GM18951 (cell line): ENCODE measurements around the gene ADAM12.

Source experiments
- POLR2A ChIP-seq: IDR thresholded peaks from 4 replicates; pipeline ENCODE4 v1.6.1; 2011; ENCODE audit warnings: mild to moderate bottlenecking; ENCODE audit not compliant: insufficient read length, insufficient read depth; ENCODE audit errors: extremely low read depth
- in situ Hi-C: fragments of 300-500 bp; cut with MboI; formaldehyde crosslinking; loops from one replicate; pipeline ENCODE4 v1.12.0; 2022; ENCODE audit warnings: low sequenced_read_pairs, mixed read lengths, inconsistent platforms; ENCODE audit not compliant: unreplicated experiment

The ADAM12 gene, protein sequence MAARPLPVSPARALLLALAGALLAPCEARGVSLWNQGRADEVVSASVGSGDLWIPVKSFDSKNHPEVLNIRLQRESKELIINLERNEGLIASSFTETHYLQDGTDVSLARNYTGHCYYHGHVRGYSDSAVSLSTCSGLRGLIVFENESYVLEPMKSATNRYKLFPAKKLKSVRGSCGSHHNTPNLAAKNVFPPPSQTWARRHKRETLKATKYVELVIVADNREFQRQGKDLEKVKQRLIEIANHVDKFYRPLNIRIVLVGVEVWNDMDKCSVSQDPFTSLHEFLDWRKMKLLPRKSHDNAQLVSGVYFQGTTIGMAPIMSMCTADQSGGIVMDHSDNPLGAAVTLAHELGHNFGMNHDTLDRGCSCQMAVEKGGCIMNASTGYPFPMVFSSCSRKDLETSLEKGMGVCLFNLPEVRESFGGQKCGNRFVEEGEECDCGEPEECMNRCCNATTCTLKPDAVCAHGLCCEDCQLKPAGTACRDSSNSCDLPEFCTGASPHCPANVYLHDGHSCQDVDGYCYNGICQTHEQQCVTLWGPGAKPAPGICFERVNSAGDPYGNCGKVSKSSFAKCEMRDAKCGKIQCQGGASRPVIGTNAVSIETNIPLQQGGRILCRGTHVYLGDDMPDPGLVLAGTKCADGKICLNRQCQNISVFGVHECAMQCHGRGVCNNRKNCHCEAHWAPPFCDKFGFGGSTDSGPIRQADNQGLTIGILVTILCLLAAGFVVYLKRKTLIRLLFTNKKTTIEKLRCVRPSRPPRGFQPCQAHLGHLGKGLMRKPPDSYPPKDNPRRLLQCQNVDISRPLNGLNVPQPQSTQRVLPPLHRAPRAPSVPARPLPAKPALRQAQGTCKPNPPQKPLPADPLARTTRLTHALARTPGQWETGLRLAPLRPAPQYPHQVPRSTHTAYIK

DNA sequence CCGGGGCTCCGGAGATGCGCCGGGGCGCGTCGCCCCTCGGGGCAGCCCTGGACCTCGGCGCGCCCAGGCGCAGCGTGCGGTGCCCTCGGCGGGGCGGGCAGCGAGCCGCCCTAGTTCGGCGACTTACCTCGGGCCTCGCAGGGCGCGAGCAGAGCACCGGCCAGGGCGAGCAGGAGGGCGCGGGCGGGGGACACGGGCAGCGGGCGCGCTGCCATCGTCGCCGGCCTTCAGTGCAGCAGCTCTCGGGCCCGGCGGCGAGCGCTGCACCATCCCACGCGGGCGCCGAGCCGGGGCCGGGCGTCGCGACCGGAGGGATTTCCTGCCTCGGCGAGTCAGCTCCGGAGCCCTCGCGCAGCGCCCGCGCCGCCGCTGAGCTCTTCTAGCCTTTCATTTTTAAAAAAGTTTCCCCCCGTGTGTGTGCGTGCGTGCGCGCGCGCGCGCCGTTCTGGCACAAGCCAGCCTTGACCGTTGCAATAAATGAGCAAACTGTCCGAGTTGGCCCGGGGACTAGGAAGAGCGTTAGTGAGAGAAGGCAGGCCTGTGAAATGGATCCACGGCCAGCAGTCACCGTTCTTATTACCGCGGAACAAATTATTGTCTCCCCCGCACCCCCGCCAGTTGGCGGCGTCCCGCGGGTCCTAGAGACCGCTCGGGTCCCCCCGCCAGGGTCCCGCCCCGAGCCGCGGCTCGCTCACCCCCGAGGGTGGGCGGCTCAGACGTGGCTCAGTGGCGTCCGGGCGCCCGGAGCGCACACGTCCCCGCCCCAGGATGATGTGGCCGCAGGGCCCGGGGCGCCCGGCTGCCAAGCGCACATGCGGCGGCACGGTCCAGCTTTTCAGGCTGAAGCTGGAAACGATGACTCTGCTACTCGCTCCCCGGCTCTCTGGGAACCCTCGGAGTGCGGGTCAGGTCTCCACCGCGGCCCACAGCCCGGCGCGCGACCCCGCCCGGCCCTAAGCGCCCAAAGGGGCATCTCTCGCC is at the start of gene ADAM12:
TSS of gene ADAM12 (minus strand) at position 547 of the 981 bp plus-strand sequence. CDS start at position 215, 332 bp downstream.
- in situ Hi-C loops, result no loop called here
- no peak for TF ChIP-seq POLR2A

- in situ Hi-C loops, result no loop called here
- TF ChIP-seq POLR2A, result no peak
Measured at GRCh38 chr10:126437635-126438406, 49.5 kb upstream of the ADAM12 start.

DNA sequence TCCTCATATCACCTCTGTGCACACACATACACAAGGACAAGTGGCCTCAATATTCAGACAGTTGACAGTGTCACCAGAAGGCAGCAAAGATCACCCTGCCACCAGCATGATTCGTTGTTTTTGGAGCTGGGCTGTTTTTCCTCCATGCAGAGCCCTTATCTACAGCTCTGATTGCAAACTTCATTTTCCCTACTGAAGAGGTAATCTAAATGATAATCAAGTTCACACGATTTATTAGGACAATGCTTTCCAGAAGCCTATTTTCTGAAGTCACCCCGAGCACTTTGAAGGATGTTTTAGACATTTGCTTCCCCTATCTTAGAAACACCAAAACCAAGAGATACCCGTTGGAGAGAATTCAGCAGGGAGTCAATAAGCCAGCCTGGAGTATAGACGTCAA is 46.0 kb upstream of the ADAM12 start:
- in situ Hi-C loops, result no loop called here
- no peak for TF ChIP-seq POLR2A

GRCh38 chr10:126433351-126433750 is 45.1 kb upstream of the ADAM12 start:
- no peak for TF ChIP-seq POLR2A
- in situ Hi-C loops, result no loop called here

- TF ChIP-seq POLR2A, result no peak
- in situ Hi-C loops, result no loop called here
Measured at GRCh38 chr10:126432507-126432906, 44.2 kb upstream of the ADAM12 start.

DNA sequence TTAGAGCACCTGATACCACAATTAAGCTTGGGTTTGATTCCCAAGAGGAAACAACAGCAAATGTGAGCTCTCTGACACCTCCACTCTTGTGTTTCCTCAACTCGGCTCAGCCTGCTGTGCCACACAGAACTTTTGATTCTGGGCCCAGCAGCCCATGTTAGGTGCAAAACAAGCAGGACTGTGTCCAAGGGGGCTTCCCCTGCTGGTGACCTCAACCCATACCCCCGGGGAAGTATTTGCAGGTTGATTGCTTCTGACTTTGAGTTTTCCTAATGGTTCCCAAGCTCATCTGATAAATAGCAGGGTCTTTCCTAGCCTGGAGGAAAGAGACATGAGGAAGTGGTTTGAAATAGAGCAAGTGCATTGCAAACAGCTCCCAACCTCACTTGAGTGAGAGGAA is 43.5 kb upstream of the ADAM12 start:
- in situ Hi-C loops, result no loop called here
- no peak for TF ChIP-seq POLR2A

DNA sequence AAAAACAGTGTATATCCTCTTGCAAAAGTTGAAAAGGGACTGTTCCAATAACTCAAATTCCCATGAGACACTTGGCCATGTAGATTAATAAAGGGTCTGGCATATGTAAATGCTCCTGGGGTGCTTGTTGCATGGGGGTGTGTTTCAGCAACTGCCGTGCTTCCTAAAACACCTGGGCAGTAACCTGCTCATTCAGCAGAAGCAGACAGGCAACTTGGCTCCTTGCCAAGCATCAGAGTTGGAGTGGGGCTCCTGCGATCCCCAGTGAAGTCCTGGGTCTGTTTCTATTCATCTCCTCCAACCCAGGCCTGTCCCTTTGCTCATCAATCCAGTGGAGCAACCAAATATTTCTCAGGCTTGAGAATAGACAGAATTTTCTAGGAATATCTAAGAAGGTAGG is 42.2 kb upstream of the ADAM12 start:
- TF ChIP-seq POLR2A, result no peak

DNA sequence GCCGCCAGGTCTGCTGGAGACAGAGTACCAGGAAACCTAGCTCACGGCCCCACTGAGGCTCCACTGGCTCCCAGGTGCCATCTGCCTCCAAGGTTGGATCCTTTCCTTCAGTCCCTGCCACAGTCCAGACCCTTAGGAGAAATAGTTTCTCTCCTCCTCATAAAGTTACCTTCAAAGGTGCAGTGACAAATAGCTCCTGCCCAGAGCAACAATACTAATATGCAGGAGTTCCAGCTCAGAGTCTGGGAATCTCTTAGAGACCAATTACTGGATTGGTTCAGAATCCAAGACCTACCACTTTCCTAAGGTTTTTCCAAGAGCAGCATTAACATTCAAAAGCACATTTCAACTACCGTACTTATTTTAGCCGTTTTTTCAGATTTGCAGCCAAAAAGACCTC is 41.0 kb upstream of the ADAM12 start:
- in situ Hi-C loops, result no loop called here
- TF ChIP-seq POLR2A, result no peak

More for the DNA sequence above, 42.2 kb upstream of the ADAM12 start:
- in situ Hi-C loops, result no loop called here

DNA sequence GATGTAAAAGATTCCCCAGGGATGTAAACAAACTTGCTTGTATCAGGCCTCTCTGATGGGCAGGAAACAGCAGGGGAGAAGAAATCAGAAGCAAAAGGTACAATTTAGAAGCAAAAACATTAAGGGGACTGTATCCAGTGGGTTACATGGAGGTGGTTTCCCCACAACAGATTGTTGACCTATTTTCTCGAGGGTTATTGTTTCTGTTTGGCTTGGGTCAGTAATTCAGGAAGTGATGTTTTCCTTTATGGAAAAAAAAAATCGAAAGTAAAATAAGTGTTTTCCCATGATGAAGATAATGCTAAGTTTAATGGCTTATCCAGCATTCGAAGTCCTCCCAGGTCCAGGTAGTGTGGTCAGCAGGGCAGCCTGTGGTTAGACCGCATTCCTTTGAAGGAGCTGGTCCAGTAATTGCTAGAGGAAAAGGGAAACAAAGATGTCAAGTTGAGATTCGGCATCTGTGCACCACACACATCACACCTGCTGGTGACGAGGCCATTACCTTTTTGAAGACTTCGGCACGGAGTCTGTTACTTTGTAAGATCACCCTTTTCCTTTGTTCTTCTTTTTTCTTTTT is 37.3 kb upstream of the ADAM12 start:
- in situ Hi-C loops, result no loop called here
- TF ChIP-seq POLR2A, result no peak

GRCh38 chr10:126425032-126425431 is 36.8 kb upstream of the ADAM12 start:
- TF ChIP-seq POLR2A, result no peak
- in situ Hi-C loops, result no loop called here

DNA sequence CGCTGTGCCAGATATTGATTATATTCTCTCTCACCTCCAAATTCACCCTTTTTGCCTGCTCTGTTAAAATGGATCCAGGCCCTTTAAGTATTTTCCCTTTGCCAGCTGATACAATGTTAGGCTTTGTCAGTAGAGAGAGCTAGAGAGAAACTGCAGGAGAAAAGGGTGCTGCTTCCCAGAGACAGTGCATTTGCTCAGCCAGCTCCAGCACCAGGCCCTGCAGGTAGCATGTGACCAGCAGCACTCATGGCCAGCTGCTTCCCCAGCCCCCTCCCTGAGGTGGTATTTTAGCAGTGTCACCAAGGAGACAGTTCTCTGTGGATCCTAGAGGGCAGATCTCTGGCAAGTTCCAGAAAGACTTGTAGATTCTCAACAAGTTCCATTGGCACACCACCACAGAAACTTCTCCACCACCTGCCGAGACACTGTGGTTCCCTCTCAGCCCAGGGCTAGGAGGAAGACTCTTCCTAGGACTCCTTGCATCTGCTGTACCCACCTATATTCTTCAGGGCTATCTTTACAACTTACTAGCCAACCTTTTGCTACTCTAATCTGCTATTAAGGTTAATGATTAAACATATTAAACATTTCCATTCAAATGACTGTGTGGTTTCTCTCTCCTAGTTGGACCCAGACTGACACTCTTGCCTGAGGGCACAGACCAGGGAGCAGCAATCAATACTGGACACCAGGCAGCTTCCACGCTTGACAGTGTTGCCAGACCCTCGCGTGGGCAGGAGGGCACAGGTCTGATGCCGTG is 35.6 kb upstream of the ADAM12 start:
- in situ Hi-C loops, result no loop called here
- TF ChIP-seq POLR2A, result no peak

DNA sequence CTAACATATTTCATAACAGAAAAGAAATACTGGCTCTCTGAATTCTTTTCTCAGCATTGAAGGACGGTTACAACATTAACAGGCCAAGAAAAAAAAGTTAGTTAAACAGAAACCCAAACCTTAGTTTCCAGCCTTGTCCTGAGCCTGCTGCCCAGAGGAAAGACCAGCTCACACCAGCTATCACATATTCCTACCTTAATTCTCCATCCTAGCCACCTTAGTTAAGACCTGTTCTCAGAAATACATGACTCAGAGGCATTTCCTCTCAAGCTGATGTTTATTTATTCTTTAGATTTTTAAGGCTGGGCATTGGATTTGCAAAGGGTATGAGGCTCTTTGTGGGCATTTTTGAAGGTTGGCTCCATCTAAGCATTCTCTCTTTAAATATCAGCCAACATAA is 34.3 kb upstream of the ADAM12 start:
- in situ Hi-C loops, result no loop called here
- no peak for TF ChIP-seq POLR2A
